ENCODE results near the gene SEMA3G. TPM values are rescaled to one million over a fixed set of nuclear protein-coding genes. Genes with fewer than 3 reads are reported as not detected.

The SEMA3G gene
- polyA plus RNA-seq, 1 experiment, result not detected

- ChIA-PET CTCF (interaction anchor here (0.8 to 2.2 kb wide), 9 partner anchors 8 to 228 kb away, joined by 3 to 11 read pairs (median 3); partner anchors contain the start of gene TNNC1), POLR2A (interaction anchor here (0.5 kb wide), 1 partner anchor 186 kb away, joined by 7 read pairs; no protein-coding TSS in a partner anchor)
- TF ChIP-seq, protein P1, sequence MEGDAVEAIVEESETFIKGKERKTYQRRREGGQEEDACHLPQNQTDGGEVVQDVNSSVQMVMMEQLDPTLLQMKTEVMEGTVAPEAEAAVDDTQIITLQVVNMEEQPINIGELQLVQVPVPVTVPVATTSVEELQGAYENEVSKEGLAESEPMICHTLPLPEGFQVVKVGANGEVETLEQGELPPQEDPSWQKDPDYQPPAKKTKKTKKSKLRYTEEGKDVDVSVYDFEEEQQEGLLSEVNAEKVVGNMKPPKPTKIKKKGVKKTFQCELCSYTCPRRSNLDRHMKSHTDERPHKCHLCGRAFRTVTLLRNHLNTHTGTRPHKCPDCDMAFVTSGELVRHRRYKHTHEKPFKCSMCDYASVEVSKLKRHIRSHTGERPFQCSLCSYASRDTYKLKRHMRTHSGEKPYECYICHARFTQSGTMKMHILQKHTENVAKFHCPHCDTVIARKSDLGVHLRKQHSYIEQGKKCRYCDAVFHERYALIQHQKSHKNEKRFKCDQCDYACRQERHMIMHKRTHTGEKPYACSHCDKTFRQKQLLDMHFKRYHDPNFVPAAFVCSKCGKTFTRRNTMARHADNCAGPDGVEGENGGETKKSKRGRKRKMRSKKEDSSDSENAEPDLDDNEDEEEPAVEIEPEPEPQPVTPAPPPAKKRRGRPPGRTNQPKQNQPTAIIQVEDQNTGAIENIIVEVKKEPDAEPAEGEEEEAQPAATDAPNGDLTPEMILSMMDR (IDR thresholded peaks at IDR 0.05; ENCODE audit: insufficient read depth, low read depth, low read length), result peak; percentile 69
- DNase-seq (ENCODE audit: low read depth), result no peak
- Histone ChIP-seq H3K4me3 (ENCODE audit: low read depth, low read length) (no peak overlapping the region), H3K36me3 (ENCODE audit: control insufficient read depth, insufficient read depth, low read length) (peaks cover 42% of the 10 kb centered on the region), H3K27me3 (ENCODE audit: control insufficient read depth, insufficient read depth, low read length) (no peaks in the 10 kb centered on the region)
Observed at GRCh38 chr3:52471371-52472238, 26.7 kb upstream of the SEMA3G start.

DNA sequence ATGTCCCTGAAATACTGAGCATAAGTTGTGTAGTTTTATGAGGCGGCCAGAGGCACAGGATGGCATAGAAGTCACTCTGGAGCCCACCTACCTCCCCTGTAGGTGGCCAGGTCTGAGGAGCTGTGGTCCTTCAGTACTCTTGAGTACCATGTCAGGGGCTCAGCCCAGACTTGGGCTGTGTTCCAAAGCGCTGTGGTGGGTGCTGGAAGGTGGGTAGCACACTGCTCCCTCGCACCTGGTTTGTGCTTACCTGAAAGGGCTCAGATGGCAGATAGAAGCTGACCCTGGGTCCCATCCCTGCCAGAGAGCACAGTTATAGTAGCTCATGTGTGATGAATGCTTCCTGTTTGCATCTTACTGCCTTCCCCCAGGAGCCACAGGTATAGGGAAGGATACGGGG, 26.0 kb upstream of the SEMA3G start:
- Histone ChIP-seq H3K36me3 (ENCODE audit: control insufficient read depth, insufficient read depth, low read length) (peaks cover 38% of the 10 kb centered on the region), H3K27me3 (ENCODE audit: control insufficient read depth, insufficient read depth, low read length) (no peaks in the 10 kb centered on the region), H3K4me3 (ENCODE audit: low read depth, low read length) (no peak overlapping the region)
- POLR2A ChIA-PET, result interaction anchor here (0.5 kb wide), 1 partner anchor 185 kb away, joined by 7 read pairs; no protein-coding TSS in a partner anchor
- DNase-seq (ENCODE audit: low read depth), result no peak
- CTCF ChIA-PET, result interaction anchor here (1.1 to 2.1 kb wide), 3 partner anchors 12 to 18 kb away, joined by 3 to 6 read pairs (median 3); no protein-coding TSS in a partner anchor
- TF ChIP-seq, protein P1 (IDR thresholded peaks at IDR 0.05; ENCODE audit: insufficient read depth, low read depth, low read length), result no peak

DNA sequence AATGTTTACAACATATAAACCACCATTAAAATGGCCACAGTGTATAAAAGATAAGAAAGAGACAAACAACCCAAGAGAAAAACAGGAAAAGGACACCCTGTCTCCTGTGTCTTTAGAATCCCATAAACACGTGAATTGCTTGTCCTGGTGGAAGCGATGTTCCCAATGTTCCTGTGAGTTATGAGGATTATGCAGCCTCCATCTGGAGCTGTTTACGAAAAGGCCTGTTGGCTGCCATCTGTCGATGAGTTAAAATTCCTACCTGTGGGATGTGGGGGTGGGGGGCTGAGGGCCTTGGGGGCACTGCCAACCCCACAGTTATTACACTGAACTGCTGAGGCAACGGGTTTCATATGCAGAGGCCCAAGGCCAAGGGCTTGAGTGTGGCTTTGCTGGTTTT, 24.1 kb upstream of the SEMA3G start:
- Histone ChIP-seq H3K4me3 (ENCODE audit: low read depth, low read length) (no peak overlapping the region), H3K36me3 (ENCODE audit: control insufficient read depth, insufficient read depth, low read length) (peaks cover 36% of the 10 kb centered on the region), H3K27me3 (ENCODE audit: control insufficient read depth, insufficient read depth, low read length) (no peaks in the 10 kb centered on the region)
- POLR2A ChIA-PET, result no interaction called here
- TF ChIP-seq, protein P1 (IDR thresholded peaks at IDR 0.05; ENCODE audit: insufficient read depth, low read depth, low read length), result no peak
- DNase-seq (ENCODE audit: low read depth), result no peak
- CTCF ChIA-PET, result interaction anchor here (0.9 to 1.5 kb wide), 5 partner anchors 14 to 56 kb away, joined by 3 to 5 read pairs (median 4); no protein-coding TSS in a partner anchor

- POLR2A ChIA-PET, result no interaction called here
- H3K4me3 ChIP-seq (ENCODE audit: low read depth, low read length), result no peak overlapping the region
- CTCF ChIA-PET, result interaction anchor here (1.0 to 1.5 kb wide), 4 partner anchors 14 to 56 kb away, joined by 3 to 5 read pairs (median 4); no protein-coding TSS in a partner anchor
- TF ChIP-seq, protein P1 (IDR thresholded peaks at IDR 0.05; ENCODE audit: insufficient read depth, low read depth, low read length), result no peak
- H3K36me3 ChIP-seq (ENCODE audit: control insufficient read depth, insufficient read depth, low read length), result peaks cover 30% of the 10 kb centered on the region
- no peak for DNase-seq (ENCODE audit: low read depth)
- no peaks in the 10 kb centered on the region for H3K27me3 ChIP-seq (ENCODE audit: control insufficient read depth, insufficient read depth, low read length)
Observed at GRCh38 chr3:52468336-52468735, 23.4 kb upstream of the SEMA3G start.

- DNase-seq (ENCODE audit: low read depth), result no peak
- H3K27me3 ChIP-seq (ENCODE audit: control insufficient read depth, insufficient read depth, low read length), result no peaks in the 10 kb centered on the region
- ChIA-PET CTCF (no interaction called here), POLR2A (no interaction called here)
- H3K36me3 ChIP-seq (ENCODE audit: control insufficient read depth, insufficient read depth, low read length), result peaks cover 17% of the 10 kb centered on the region
- H3K4me3 ChIP-seq (ENCODE audit: low read depth, low read length), result no peak overlapping the region
- TF ChIP-seq, protein P1 (IDR thresholded peaks at IDR 0.05; ENCODE audit: insufficient read depth, low read depth, low read length), result no peak
Observed at GRCh38 chr3:52463416-52463815, 18.5 kb upstream of the SEMA3G start.

Data from BJ (cell line).